Thyroid gland (tissue), 4 donors: ENCODE results near the gene MAP3K7CL. TPM values are rescaled to one million over a fixed set of nuclear protein-coding genes. Genes with fewer than 3 reads are reported as not detected.

Source experiments
- DNase-seq, 2 donors: peaks; one replicate each; pipeline ENCODE4 v3.0.0-alpha.2; 2019
- H3K27ac ChIP-seq, 3 donors: fragments of 200-600 bp; sonication (generic); 1 replicate in 2 of 3; 2 replicates in 1 of 3; pipeline ENCODE4 v1.5.1; 2016 to 2019; ENCODE audit warnings: mild to moderate bottlenecking in 1 of 3, moderate library complexity in 1 of 3
- H3K27me3 ChIP-seq: fragments of 200-600 bp; sonication (generic); one replicate; pipeline ENCODE4 v1.5.1; 2019
- H3K36me3 ChIP-seq, 2 donors: fragments of 200-600 bp; sonication (generic); one replicate each; pipeline ENCODE4 v1.5.1; 2016 to 2019
- H3K4me1 ChIP-seq, 2 donors: fragments of 200-600 bp; sonication (generic); one replicate each; pipeline ENCODE4 v1.5.1; 2017 to 2019
- H3K4me3 ChIP-seq, 3 donors: fragments of 200-600 bp; sonication (generic); replicated peaks in 1 of 3; 1 replicate in 2 of 3; 2 replicates in 1 of 3; pipeline ENCODE4 v1.5.1; 2016; ENCODE audit warnings: mild to moderate bottlenecking in 1 of 3
- H3K9me3 ChIP-seq: fragments of 200-600 bp; sonication (generic); one replicate; pipeline ENCODE4 v1.5.1; 2017
- CTCF ChIP-seq, 6 experiments: fragments of 200-600 bp in 3 of 6; fragments of 450-650 bp in 3 of 6; sonication (generic) in 3 of 6; IDR thresholded peaks; one replicate each; pipeline ENCODE4 v1.5.1; 2016 to 2019; ENCODE audit warnings: antibody characterized with exemption in 6 of 6, mild to moderate bottlenecking in 2 of 6, inconsistent platforms in 1 of 6, moderate library complexity in 1 of 6
- POLR2A ChIP-seq, 2 donors: fragments of 450-650 bp; IDR thresholded peaks; one replicate each; pipeline ENCODE4 v1.6.1; 2017; ENCODE audit warnings: antibody characterized with exemption in 2 of 2, mild to moderate bottlenecking in 2 of 2, moderate library complexity in 1 of 2
- WGBS, 2 donors: methylation state at CpG; one replicate each; pipeline ENCODE4 v1.1.5; 2017; 5-methylcytosine and 5-hydroxymethylcytosine counted together
- intact Hi-C: fragments of 100-400 bp; cut with DNase I; formaldehyde crosslinking; loops from one replicate; pipeline ENCODE4 v1.15.1; 2023
- small RNA-seq: library from RNA; depleted of rRNA; stranded (forward); fragments of <200 nt; gene quantifications from one replicate; pipeline ENCODE3, GENCODE V24; 2016
- total RNA-seq, 4 donors: library from RNA; depleted of rRNA; stranded (reverse); fragments of >200 nt; gene quantifications; one replicate each; pipeline ENCODE4 v1.2.3, GENCODE V29; 2016

MAP3K7CL gene
- total RNA-seq, 4 donors from 2014 or later, result 4.1 to 8.0 (median 4.9) TPM

GRCh38 chr21:29218749-29219148 lies 88.3 kb downstream of the MAP3K7CL start:
- Histone ChIP-seq H3K27ac (no peak overlapping the region), H3K27me3 (no peaks in the 10 kb centered on the region)
- TF ChIP-seq CTCF (IDR thresholded peaks at IDR 0.05), result no peak
- TF ChIP-seq POLR2A (IDR thresholded peaks at IDR 0.05), result no peak

GRCh38 chr21:29219165-29219770 lies 88.8 kb downstream of the MAP3K7CL start:
- DNase-seq, result no peak
- no peaks in the 10 kb centered on the region for H3K36me3 ChIP-seq
- H3K4me3 ChIP-seq, result no peak overlapping the region
- 89 to 90% methylated on average over 8 of the region's 8 CpGs for WGBS, 2 donors
- no peaks in the 10 kb centered on the region for H3K9me3 ChIP-seq
- intact Hi-C loops, result no loop called here
- no peaks in the 10 kb centered on the region for H3K27me3 ChIP-seq
- no peak overlapping the region for H3K27ac ChIP-seq
- TF ChIP-seq CTCF (IDR thresholded peaks at IDR 0.05) (no peak), POLR2A (IDR thresholded peaks at IDR 0.05) (no peak)
- no peaks in the 10 kb centered on the region for H3K4me1 ChIP-seq

More at GRCh38 chr21:29218749-29219148, 88.3 kb downstream of the MAP3K7CL start:
- Histone ChIP-seq H3K36me3 (no peaks in the 10 kb centered on the region), H3K4me3 (no peak overlapping the region), H3K4me1 (no peaks in the 10 kb centered on the region), H3K9me3 (no peaks in the 10 kb centered on the region)
- 77 to 96% methylated on average over 1 of the region's 1 CpG for WGBS, 2 donors
- intact Hi-C loops, result no loop called here
- DNase-seq, result no peak

GRCh38 chr21:29221253-29221744 lies 90.9 kb downstream of the MAP3K7CL start:
- no peak overlapping the region for H3K27ac ChIP-seq
- no peaks in the 10 kb centered on the region for H3K36me3 ChIP-seq
- no peak for TF ChIP-seq CTCF (IDR thresholded peaks at IDR 0.05)
- no peak for TF ChIP-seq POLR2A (IDR thresholded peaks at IDR 0.05)
- intact Hi-C loops, result no loop called here
- no peaks in the 10 kb centered on the region for H3K27me3 ChIP-seq
- H3K4me1 ChIP-seq, result no peaks in the 10 kb centered on the region
- H3K4me3 ChIP-seq, result no peak overlapping the region
- no peak for DNase-seq
- 90 to 94% methylated on average over 5 of the region's 5 CpGs for WGBS, 2 donors
- H3K9me3 ChIP-seq, result no peaks in the 10 kb centered on the region

DNA sequence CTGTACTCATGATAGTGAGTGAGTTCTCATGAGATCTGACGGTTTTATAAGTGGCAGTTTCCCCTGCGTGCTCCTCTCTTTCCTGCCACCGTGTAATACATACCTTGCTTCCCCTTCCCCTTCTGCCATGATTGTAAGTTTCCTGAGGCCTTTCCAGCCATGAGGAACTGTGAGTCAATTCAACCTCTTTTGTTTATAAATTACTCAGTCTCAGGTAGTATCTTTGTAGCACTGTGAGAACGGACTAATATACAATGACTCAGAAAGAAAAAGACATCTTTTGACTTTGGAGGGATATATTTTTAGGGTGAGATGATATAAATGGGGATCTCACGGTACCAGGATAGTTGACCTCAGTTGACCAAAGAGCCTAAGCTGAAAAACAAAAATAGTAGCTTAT lies 93.6 kb downstream of the MAP3K7CL start:
- no peak for DNase-seq
- intact Hi-C loops, result no loop called here
- H3K4me1 ChIP-seq, result no peaks in the 10 kb centered on the region
- TF ChIP-seq POLR2A (IDR thresholded peaks at IDR 0.05) (no peak), CTCF (IDR thresholded peaks at IDR 0.05) (no peak)
- no peak overlapping the region for H3K4me3 ChIP-seq
- WGBS, 2 donors, result 85 to 89% methylated on average over 5 of the region's 5 CpGs
- H3K36me3 ChIP-seq, result no peaks in the 10 kb centered on the region
- H3K27ac ChIP-seq, result no peak overlapping the region
- no peaks in the 10 kb centered on the region for H3K9me3 ChIP-seq
- no peaks in the 10 kb centered on the region for H3K27me3 ChIP-seq

Small RNA genes within 50 kb of the gene (small RNA-seq; reads per million reads assigned to genes)
- not detected for gene RF00012
- gene RF00019, result not detected

Other genes with a start within 250 kb of the MAP3K7CL start
- gene LTN1, start 137.8 kb upstream of the MAP3K7CL start, total RNA-seq, result 10 to 100 TPM; 25.5 to 45.3 (median 28.8) TPM
- gene RWDD2B, start 111.3 kb upstream of the MAP3K7CL start, total RNA-seq, result 10 to 100 TPM; 11.1 to 17.7 (median 13.3) TPM
- gene USP16, start 106.0 kb upstream of the MAP3K7CL start, total RNA-seq, result 10 to 100 TPM; 40.0 to 53.4 (median 45.7) TPM
- 10 to 100 TPM; 75.4 to 99.3 (median 86.7) TPM for gene CCT8, start 57.0 kb upstream of the MAP3K7CL start, total RNA-seq
- 10 to 100 TPM; 36.3 to 89.9 (median 64.9) TPM for gene BACH1, start 168.3 kb downstream of the MAP3K7CL start, total RNA-seq